ENCODE measurements around the gene BAK1. TPM values are rescaled to one million over a fixed set of nuclear protein-coding genes. Genes with fewer than 3 reads are reported as not detected.

The BAK1 gene
- total and polyA plus RNA-seq, 2 of the 13 experiments (the other 11 are each of a cell fraction or from before 2014, with no cell fraction given): 15.0 to 23.8 TPM

- TF ChIP-seq ZXDC (CRISPR knock-in tag; IDR thresholded peaks at IDR 0.05) (no peak), PAF1 (CRISPR knock-in tag; IDR thresholded peaks at IDR 0.05) (no peak), ZNF24 (IDR thresholded peaks at IDR 0.05) (no peak), MAF1 (CRISPR knock-in tag; IDR thresholded peaks at IDR 0.05; ENCODE audit: borderline replicate concordance) (no peak), MAX (IDR thresholded peaks at IDR 0.05) (no peak), HOXD1 (CRISPR knock-in tag; IDR thresholded peaks at IDR 0.05) (no peak), USF2 (IDR thresholded peaks at IDR 0.05; ENCODE audit: low read depth, low read length) (no peak), USF2 (CRISPR knock-in tag; IDR thresholded peaks at IDR 0.05; ENCODE audit: borderline replicate concordance) (no peak)
Measured at GRCh38 chr6:33567836-33568235, 12.2 kb downstream of the BAK1 start (continued).

Measured in HepG2 (cell line).